ENCODE results near the gene VSTM2L.

VSTM2L gene

DNA sequence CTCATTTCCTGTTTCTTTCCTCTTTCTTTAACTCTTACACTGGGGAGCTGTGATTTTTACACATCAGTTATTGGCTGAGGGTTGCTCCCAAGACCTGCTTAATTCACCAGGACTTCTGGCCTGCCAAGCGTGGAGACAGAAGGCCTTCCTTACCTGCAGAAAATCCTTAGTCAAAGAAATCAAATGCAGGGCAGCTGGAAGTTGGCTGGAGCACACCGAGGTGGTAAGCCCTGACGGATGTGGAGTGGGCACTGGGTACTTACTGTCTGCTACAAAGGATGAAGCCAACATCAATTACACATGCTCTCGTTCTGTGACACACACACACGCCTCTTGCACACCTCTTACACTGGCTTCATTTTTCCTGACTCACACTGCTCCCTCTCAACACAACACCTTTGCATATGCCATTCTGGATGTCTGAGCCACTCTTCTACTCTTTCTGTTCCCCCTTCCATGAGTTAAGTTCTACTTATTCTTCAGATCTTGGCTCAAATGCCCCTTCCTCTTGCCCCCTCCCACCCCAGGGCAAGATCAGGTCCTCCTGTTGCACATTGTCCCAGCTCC, 68.7 kb downstream of the VSTM2L start:
- no peak for DNase-seq

DNA sequence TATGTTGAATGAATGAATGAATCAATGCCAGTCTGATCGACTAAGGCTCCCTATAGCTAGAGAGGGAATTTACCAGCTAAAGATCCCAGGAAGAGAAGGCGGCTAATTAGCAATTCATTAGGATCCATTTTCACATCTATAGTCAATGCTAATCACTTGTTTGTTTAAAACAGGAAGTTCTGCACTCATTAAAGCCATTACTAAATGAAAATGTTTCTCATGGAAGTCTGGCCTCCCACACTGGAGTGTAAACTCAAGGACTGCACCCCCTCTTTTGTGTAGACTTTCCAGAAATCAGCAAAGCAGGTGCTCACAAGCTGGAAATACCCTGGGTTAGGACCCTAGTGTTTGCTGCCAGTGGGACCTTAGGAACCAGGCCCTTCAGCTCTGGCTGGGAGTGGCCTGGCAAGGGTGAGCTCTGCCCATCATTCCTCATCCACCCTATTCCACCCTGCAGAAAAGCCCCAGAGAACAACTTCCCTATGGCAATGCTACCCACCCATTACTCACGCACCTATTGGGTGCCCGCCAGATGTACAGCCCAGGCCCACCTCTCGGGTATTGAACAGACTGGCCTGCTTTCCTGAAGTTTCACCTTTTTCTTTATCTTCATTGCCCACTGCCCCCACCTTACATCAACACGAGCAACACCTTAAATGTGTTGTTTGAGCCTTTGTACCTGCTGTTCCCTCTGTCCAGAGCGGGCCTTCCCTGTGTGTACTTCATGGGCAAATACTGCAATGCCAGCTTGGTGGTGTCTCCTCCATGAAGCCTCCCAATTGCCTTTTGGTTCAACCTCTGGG, 69.5 kb downstream of the VSTM2L start:
- DNase-seq: no peak

DNA sequence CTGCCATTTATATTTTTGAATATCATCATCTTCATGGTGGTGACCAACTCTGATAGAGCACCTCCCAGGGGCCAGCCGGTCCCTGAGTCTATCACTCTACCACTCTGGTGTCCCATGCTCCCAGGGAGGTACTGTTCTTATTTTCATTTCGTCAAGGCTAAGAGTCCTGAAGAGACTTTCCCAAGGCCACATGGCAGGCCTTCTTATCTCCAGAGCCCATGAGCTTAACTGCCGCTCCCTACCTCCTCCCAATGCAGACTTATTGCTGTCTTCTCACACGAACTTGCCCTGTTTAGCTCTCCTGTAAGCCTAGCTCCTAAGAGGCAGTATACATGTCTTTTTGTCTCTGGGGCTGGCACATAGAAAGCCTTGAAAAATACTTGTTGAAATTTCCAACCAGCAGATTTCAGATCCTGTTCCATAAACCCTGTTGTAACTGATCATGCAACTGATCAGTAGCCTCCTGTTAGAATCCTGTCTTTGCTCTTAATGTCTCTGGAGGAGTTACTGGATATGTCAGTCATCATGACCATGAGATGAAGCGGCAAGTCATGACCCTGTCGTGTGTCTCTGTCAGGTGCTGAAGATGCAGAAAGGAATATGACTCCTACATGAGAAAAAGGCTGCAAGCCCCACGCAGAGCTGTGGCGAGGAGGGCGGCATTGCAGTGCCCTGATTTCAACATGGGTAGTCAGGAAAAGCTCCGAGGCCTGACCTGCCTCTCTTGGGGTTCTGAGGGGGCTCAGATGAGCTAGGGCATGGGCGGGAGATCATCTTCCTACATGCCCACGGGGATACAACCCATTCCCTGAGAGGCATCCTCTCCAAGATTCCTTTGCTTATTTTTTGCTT, 70.4 kb downstream of the VSTM2L start:
- DNase-seq: no peak

GRCh38 chr20:37976887-37977286, 74.0 kb downstream of the VSTM2L start:
- no peak for DNase-seq

- no peak for DNase-seq
Observed at GRCh38 chr20:37977338-37977737, 74.4 kb downstream of the VSTM2L start.

GRCh38 chr20:37977786-37978185, 74.9 kb downstream of the VSTM2L start:
- no peak for DNase-seq

- no peak for DNase-seq
Observed at GRCh38 chr20:37979021-37979985, 76.4 kb downstream of the VSTM2L start.

- DNase-seq: no peak
Observed at GRCh38 chr20:37980383-37980782, 77.5 kb downstream of the VSTM2L start.

DNA sequence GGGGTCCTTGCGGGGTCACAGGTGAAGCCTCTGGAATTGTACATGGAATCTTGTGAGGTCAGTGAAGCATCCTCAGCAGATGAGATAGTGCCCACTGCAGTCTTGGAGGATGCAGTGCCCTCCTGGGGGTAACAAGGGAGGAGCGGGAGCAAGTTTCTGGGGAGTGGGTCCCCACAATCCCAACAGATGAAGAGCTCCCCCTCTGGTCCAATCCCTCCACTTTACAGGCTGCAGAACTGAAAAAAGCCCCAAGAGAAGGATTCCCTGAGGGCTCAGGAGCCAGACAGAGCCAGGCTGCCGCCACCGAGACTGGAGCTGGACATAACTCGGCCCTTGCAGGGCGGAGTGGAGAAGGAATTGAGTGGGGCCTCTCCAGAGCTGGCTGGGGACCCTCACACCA, 77.9 kb downstream of the VSTM2L start:
- no peak for DNase-seq

DNA sequence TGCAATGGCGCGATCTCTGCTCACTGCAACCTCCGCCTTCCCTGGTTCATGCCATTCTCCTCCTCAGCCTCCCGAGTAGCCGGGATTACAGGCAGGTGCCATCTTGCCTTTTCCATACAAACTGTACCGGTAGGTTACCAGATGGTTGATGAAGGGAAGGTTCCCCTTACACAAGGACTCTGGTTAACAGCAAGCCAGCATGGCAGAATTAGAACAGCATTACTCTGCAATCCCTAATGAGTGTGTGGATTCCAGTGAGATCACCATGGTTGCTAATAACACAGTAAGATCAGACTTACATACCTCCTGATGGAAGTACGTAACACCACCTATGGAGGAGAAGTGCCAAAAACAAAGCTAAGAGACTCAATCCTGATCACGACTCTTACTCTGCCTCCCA, 78.6 kb downstream of the VSTM2L start:
- no peak for DNase-seq

- DNase-seq: no peak
Observed at GRCh38 chr20:37983286-37983685, 80.4 kb downstream of the VSTM2L start.

- no peak for DNase-seq
Observed at GRCh38 chr20:37984018-37984785, 81.3 kb downstream of the VSTM2L start.

DNA sequence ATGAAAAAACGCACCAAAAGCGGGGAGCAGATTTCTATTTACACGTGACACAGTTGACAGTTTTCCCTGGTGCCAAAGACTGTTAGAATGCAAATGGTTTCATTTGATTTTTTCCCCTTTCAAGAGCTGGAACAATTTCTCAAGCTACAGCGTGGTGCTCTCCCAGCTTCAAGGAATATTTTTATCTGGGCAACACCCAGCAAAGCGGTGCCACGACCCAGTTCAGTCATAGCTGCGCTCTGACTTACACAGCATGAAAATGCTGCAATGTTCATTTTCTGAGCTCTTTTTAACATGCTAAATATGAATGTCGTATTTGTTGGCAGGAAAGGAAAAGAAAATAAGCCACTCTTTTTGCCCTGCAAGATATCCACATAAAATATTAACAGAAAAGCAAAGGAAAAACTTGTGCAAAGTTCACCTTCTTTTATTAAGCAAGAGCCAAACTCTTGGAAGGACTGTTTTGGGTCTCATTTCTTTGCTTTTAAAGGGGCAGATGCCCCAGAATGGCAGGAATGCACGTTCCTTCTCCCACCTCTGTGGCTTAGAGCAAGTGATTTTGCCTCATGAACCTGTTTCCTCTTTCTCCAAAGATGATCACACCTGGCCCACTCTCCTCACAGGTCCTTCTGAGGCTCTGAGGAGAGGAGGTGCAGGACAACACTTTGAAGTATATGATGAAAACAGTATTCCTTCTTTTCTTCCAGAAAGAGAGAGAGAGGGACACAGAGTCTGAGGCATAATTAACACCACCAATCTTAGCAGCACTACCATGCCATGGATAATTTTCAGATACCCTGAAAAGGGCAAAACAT, 83.3 kb downstream of the VSTM2L start:
- DNase-seq: no peak

DNA sequence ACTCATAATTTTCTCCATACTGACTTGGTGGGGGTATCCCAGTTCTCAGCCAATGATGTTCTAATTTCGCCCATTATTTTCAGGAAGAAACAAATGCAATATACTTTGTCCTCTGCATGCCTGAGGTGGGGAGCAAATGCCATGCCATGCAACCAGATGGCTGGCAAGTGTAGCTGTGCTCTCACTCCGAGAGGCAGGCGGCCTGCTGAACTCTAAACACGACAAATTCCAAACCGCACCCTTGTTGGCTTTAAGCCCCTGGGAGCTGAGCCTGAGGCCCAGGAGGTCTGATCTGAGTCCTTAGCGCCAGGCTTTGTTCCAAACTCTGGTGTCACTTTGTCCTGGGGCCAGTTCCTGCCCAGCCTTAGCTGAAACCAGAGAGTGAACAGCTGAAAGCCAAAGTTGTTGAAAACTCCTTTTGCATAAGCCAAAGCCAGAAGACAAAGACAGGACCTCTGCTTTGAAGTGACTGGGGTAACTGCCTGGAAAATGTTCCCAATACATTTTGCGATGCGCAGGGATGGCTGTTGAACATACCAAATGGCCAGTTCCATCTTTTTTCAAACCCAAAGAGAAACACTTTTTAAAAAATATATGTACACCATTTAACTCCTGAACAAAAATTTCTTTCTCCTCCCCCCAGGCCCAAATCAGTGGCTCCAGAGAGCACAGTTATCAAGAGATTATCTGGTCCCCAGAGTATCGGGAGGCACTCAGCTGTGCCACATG, 84.1 kb downstream of the VSTM2L start:
- no peak for DNase-seq

DNA sequence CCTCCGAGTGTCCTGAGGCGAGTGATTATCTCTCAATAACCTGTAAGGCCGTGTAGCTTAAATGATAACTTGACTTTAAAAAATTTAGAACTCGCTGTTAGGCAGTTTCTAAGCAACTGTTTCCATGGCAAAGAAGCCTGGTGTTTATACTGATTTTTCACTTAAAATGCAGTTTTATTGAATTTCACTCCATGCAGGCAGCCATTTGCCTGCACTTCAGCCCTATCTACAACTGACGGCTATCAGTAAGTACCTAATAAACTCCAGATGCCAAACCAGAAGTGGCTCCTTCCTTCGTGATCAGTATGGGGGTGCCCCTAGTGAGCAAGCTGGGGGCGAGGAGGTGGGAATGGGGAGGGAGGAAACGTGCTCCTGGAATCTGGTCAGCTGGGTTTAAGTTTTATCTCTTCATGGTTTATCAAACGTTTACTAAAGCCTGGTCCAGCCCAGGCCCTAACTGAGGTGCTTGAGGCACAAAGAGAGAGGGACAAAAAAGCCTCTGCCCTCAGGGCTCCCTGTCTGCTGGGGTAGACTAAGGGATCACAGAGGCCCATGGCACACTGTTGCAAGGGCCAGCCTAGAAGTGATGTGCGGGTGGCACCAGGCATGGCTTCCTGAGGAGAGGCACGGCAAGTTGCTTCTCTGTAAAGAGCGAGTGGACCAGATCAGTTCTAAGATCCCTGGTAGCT, 84.8 kb downstream of the VSTM2L start:
- DNase-seq: no peak

GRCh38 chr20:37988306-37988954, 85.5 kb downstream of the VSTM2L start:
- no peak for DNase-seq

DNA sequence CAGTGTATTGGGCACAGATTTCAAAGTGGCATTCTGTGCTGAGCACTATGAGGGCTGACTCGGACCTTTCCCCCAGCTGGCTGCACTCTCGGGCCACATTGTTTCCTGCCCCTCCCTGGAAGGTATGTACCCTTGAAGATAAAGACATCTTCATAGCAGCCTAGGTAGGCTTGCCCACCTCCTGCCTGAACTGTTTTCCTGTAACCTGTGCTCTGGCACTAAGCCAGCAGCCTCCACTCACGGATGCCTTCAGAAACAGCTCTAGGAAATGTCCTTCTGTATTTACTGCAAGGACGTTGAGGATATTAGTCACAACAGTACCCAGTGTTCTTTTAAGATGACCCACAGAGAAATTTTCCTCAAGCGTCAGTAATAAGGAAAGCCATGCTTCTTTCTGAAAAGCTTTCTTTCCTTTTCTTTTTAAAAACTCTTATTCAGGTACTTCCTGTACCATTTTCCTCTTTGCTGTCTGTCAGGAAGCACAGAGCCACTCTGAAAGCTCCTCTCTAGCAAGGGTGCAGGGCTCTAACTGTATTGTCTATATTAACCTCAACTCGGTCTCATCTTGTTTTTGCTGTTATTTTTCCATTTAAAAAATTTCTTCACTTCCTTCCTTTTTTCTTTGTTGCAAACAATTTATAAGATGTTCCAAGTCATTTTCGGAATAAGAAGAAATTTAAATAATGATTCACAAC, 86.8 kb downstream of the VSTM2L start:
- DNase-seq: no peak

DNA sequence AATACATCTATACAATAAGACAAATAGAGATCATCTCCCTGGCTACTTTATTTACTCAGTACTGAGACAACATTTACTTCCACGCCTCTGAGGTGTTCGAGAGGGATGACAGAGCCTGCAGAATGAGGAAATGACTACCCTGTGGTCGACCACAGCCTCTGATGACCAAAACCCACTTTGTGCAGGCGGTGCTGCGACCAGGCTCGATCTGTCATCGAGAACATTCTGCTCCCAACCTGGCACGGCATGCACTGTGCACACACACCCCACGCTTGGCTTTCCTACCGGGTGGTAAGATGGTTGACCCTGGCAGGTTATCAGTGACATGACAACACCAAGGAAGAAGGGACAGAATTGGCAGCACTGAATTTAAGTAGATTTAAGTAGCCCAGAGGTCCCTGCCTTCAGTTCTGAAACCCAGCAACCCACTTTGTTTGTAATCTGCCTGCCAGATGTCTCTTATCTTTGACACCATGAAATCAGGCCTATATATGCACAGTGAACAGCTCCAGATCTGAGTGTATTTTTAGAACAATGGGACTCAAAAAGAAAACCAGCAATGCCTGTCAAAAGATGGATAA, 87.7 kb downstream of the VSTM2L start:
- no peak for DNase-seq
